Frontal cortex (tissue), 4 donors: ENCODE results near the gene IGFL2. TPM values are rescaled to one million over a fixed set of nuclear protein-coding genes. Genes with fewer than 3 reads are reported as not detected.
"Not testable (repeated sequence)": the region's sequence is repeated elsewhere in the genome, so short reads cannot be mapped to it uniquely, and the experiment has no call there.

ENCODE experiments used
- DNase-seq, 2 donors: peaks; one replicate each; pipeline ENCODE4 v3.0.0; 2012; ENCODE audit warnings: low spot score in 2 of 2
- FAIRE-seq: peaks from 2 replicates; lab custom pipeline; 2012; peaks lifted over from hg19 to GRCh38; lab: Jason Lieb, UNC
- total RNA-seq: library from RNA; depleted of rRNA; stranded (reverse); fragments of >200 nt; gene quantifications from one replicate; pipeline ENCODE4 v1.2.3, GENCODE V29; 2014
- donor health status: control.
- donor health status: control.
- donor health status: control.

IGFL2 gene
- total RNA-seq, 1 donor from 2014 or later = 0.82 TPM

DNA sequence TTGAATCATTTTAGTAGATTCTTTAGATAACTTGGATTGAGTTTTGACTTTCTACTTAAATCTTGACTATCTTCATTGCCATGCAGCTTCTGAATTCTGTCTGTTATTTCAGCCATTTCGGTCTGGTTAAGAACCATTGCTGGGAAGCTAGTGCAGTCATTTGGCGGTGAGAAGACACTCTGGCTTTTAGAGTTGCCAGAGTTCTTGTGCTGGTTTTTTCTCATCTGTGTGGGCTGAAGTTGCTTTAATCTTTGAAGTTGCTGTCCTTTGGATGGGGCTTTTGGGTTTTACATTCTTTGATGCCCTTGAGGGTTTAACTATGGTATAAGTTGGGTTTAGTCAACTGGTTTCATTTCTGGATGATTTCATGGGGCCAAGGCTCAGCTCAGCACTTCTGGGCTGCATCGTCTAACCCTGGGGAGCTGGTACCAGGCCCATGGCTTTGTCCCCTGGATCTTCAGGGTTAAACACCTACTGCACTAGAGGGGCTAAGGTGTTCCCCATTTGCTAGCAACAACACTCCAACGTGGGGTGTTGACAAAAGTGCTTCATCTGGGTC is 10.0 kb upstream of the IGFL2 start:
- no peak for FAIRE-seq

DNA sequence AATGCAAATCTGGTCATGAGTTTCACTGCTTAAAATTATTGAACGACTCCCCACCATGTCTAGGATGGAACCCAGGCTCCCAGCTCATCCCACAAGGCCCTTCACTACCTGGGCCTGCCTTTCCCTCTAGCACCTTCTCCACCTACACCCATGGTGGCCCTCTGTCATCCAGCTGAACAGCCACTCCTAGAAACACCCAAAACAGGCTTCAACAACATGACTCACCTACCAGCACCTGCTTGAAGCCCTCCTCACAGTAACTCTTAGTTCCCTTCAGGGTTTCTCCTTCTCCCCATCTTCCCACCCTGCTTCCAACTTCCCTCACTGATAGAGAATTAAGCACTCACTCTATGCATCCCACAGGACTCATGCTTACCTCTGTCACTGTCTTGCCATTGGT is 6.6 kb upstream of the IGFL2 start:
- FAIRE-seq (no peak), DNase-seq (no peak)

More for the DNA sequence above, 10.0 kb upstream of the IGFL2 start:
- no peak for DNase-seq

DNA sequence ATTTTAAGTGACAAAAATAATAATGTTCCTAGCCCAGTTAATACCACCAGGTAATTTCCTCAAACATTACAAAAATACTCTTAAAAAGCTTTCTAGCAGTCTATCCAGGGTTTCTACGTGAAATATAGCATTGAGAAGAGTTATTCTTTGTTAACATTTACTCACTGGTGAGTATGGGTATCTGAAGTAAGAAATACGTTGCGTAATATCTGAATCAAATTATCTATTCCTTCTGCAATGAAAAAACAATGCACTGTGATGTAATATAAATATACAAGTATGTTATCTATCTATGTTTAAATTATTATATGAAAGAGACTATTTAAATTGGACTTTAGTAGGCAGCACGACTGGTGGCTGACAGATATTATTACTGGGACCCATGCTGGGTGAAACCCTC is 5.7 kb upstream of the IGFL2 start:
- FAIRE-seq = no peak
- DNase-seq = no peak

DNA sequence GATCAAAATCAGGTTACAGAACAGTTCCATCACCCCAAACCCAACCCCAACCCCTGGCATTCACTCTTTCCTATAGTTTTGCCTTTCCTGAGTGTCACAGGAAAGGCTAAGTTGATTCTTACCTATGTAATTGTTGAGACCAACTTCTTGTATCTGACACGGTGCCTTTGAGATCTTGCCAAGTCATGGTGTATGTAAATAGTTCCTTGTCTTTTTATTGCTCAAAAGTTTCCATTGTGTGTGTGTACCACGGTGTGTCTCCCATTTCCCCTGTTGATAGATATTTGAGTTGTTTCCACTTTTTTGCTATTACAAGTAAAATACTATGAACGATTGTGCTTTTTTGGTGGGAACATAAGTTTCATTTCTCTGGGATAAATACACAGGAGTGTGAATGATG is 3.3 kb upstream of the IGFL2 start:
- no peak for DNase-seq
- no peak for FAIRE-seq

DNA sequence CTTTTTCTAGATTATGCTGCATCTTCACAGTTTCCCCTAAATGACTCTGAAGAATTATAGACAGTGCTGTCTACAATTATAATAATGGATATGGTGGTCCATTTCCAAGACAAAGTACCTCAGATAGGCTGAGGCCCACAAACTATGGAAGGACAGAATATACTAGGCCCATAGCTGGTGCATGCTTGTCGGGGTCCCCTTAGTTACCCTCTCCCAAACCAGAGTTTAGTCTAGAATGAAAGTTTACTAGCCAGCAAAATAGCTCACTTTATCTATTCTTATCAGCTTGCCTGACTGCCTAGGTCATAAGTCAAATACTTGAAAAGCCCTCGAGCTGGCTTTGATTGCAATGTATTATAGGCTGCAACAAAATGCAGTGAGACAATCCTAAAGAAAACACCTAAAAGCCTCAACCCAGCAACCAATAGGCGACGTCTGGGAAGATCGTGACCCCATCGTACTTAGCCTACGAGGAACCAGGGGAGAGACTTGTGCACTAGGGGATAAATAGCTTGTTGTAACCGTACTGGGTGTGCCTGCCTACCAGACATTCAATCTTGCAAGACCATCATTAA is 785 bp upstream of the IGFL2 start:
- DNase-seq (no peak), FAIRE-seq (no peak)

DNA sequence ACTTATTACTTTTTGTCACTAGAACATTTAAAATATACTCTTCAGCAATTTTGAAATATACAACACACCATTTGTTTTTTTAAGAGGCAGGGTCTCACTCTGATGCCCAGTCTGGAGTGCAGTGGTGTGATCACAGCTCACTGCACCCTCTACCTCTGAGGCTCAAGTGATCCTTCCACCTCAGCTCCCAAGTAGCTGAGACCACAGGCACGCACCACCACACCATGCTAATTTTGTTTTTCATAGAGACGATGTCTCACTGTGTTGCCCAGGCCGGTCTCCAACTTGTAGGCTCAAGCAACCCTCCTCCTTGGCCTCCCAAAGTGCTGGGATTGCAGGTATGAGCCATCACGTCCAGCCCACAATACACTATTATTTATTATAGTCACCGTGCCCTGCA is 2.6 kb downstream of the IGFL2 start:
- no peak for FAIRE-seq
- no peak for DNase-seq

DNA sequence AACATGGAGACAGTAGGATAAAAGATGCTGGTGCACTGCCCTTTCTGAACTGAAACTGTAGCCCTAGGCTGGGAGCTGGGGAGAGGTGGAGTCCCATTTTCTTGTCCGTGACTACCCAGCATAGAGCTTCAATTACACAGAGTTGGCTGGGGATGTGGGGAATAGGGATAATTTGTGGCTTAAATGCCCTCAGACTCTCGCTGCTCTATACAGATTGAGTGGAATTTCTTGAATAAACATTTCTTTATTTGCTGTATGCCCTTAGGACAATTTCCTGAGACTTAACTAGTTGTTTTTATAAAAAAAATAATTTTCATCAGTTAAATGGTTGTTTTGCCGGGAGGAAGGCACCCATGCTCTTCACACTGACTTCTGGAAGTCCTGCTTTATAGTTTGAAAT is 7.2 kb downstream of the IGFL2 start:
- DNase-seq (no peak), FAIRE-seq (no peak)

DNA sequence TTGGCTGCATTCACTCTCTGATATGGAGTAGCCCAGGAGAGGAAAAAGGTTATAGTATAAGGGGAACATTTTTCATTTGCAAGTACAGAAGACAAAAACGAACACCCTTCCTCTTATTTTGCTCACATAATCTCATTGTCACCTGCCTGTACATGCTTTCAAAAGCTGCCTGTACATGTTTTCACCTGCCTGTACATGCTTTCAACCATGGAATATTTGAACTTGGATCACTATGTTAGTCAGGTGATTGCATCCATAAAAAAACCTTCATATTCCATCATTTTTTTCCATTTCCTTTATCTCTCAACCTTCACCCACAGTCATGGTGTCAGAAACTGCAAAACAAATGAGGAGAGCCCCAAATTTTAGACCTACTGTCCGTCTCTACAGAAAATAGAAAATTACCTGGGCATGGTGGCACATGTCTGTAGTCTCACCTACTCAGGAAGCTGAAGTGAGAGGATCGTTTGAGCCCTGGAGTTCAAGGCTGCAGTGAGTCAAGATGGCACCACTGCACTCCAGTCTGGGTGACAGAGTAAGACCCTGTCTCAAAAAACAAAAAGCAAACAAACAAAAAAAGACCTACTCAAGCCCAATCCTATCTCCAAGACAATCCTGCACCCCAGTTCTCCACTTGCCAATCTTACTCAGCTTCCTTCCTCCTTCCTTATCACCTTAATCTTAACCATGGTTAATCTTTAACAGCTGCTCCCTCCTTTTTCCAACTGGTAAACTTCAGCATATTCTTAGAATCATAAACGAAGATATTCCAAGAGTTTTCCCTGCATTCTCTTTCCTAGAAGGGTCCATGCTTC is 11.6 kb downstream of the IGFL2 start:
- no peak for DNase-seq
- FAIRE-seq = no peak

DNA sequence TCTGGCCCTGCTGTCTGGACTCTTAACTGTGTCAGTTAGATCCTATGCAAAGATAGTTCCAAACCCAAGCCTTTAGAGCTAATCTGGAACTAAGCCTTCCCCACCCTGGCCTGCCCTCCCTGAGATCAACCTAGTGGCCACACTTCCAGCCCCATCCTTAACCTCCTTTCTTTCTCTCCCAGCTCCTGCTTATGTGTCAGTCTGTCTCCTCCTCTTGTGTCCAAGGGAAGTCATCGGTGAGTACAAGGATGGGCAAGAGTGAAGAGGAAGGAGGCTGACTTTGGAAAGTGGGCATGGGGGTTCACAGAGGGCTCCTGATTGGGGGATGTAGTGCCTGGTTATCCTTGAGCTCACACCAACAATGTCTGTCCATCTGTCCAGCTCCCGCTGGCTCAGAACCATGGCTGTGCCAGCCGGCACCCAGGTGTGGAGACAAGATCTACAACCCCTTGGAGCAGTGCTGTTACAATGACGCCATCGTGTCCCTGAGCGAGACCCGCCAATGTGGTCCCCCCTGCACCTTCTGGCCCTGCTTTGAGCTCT is 12.3 kb downstream of the IGFL2 start:
- no peak for FAIRE-seq
- no peak for DNase-seq

DNA sequence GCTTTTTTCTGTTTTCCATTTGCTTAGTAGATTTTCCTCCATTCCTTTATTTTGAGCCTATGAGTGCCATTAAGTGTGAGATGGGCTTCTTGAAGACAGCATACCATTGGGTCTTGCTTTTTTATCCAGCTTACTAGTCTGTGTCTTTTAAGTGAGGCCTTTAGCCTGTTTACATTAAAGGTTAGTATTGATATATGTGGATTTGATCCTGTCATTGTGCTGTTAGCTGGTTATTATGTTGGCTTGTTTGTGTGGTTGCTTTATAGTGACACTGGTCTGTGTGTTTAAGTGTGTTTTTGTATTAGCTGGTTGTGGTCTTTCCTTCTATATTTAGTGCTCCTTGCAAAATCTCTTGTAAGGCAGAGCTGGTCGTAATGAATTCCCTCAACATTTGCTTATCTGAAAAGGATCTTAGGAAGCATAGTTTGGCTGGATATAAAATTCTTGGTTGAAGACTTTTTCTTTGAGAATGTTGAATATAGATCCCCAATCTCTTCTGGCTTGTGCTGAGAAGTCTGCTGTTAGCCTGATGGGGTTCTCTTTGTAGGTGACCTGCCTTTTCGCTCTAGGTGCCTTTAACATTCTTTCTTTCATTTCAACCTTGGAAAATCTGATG is 13.7 kb downstream of the IGFL2 start:
- not testable (repeated sequence) for FAIRE-seq

DNA sequence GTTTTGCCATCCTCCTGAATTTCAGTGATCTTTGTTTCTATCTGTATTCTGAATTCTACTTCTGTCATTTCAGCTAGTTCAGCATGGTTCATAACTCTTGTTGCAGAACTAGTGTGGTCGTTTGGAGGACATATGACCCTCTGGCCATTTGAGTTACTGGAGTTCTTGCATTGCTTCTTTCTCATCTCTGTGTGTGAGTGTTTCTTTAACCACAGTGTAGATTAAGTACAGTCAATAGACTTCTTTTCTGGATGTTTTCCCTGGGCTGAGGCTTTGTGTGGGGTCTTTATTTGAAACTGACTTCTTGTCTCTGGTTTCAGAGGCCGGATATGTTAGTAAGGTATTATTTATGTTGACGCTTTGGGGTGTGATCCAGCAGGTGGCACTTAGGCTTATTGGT is 14.7 kb downstream of the IGFL2 start:
- DNase-seq (no peak), FAIRE-seq (no peak)

More for the DNA sequence above, 13.7 kb downstream of the IGFL2 start:
- not testable (repeated sequence) for DNase-seq

DNA sequence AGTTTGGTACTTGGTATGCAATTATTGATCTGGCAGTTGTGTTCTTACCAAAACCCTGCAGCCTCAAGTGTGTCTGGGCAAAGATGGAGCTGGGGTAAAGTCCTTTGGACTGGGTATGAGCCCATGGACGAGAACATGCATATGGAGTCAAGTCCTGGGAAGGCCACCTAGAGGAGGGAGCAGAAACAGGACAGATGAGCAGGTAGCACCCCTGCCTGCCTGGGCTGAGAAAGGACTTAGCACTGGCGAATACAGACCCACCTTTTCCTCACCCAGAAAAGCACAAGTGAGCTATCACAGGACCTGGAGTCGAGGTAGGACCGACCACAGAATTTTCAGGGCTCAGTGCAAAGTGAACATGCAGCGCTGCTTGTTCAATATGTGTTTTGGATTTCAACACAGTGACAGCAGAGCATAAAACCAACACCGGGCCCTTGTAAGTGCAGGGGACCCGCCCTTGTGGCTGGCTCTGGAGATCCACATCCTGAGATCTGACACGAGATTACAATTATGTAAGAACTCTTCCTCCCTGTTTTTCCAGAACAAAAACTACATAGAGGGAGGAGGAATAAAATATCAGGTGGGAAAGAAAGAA is 25.9 kb downstream of the IGFL2 start:
- DNase-seq (no peak), FAIRE-seq (no peak)

DNA sequence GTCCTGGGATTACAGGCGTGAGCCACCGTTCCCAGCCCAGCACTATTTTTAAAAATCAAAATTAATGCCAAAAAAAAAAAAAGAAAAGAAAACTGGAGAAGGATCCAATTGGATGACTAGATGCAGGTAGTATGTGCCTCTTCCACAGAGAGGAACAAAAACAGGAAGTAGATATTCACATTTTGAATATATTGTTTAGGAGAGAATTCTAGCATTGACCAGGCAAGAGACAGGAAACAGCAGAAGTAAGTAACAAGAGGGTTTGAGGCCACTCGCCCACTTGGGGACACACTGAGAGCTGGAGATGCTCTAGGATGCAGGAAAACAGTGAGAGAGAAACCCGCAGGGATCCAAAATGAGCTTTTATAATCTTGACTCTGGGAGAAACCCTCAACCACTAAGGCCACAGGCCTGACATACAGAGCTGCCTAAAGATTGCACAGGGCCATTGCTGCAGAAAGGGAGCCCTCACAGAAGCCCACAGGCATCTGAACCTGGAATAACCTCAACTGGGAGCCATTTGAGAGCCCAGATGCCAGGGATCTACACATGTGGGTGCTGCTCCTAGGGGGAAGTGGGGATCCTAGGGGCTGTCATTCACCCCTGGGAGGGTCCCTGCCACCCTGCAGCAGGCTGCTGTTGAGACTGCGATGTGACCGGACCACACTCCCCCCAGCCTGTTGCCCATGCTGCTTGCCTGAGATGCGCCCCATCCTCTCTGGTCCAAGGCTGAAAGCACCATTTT is 28.2 kb downstream of the IGFL2 start:
- no peak for DNase-seq
- no peak for FAIRE-seq

DNA sequence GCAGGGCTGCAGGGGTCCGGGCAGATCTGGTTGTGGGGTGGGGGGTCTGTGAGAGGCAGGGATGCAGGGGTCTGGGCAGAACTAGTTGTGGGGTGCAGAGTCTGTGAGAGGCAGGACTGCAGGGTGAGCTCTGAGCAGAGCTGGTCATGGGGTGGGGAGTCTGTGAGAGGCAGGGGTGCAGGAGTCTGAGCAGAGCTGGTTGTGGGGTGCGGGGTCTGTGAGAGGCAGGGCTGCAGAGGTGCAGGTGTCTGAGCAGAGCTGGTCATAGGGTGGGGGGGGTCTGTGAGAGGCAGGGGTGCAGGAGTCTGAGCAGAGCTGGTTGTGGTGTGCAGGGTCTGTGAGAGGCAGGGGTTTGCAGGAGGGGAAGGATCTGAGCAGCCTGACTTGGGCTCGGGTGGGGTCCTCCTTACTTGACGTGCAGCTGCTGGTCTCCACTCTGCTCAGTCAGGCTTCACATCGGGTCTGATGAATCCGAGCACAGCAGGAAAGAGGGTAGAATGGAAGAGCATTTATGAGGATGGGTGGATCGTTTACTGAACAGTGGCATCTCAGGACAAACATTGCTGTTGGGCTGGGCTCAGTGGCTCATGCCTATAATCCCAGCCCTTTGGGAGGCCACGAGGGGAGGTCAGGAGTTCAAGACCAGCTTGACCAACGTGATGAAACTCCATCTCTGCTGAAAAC is 31.2 kb downstream of the IGFL2 start:
- DNase-seq = no peak
- FAIRE-seq = no peak

DNA sequence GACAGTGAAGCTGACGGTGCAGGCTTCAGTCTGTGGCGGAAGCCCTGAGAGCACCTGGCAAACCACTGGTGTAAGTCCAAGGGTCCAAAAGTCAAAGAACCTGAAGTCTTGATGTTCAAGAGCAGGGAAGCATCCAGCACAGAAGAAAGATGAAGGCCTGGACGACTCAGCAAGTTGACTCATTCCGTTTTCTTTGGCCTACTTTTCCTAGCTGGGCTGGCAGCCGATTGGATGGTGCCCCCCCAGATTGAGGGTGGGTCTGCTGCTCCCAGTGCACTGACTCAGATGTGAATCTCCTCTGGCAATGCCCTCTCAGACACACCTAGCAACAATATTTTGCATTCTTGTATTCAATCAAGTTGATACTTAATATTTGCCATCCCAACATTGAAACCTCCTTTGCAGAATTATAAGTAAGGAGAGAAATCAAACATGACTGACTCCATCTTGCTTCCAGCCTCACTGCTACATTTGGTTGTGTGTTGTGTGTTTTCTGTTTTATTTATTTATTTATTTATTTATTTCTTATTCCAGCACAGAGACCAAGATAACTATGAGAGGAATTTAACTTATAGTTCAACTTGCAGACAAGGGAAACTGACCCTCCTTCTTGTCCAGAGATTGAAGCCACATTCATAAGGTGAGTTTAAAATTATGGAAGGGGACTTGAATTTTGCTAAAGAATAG is 32.8 kb downstream of the IGFL2 start:
- DNase-seq (no peak), FAIRE-seq (no peak)

DNA sequence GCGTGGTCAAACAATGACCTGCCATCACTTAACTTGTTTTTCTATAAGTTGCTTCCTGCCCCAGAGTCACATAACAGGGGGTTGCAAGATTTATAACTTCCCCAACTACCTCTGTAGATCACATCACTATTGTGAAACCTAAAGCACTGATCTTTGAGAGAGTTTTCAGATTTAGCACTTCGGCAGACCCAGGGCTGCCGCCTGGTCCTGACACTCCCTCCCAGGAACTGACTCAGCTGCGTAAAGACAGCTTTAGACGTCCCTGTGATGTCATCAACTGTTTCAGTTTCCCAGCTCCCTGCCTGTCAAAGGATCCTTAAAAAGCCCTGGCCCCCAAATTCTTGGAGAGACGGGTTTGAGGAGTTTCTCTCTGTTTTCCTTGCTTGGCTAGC is 33.3 kb downstream of the IGFL2 start:
- no peak for DNase-seq

DNA sequence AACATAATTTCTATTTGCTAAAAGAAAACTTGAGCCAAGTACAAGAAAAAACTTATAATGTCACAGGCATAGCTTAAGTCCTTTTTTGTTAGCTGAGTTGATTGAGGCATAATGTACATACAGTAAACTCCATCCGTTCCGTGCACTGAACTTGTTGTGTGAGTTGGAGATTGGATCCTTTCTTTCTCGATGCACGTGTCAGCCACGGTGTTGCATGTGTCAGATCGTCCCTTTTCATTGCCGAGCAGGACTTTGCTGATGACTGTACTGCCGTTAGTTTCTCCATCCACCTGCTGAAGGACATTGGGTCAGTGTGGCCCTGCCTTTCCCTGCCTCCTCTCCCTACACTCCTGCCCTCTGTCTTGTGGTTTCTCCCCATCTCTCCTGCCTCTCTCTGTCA is 34.4 kb downstream of the IGFL2 start:
- FAIRE-seq (no peak), DNase-seq (no peak)

More for the DNA sequence above, 33.3 kb downstream of the IGFL2 start:
- FAIRE-seq = no peak
